ENCODE measurements around the gene REG3A. TPM values are rescaled to one million over a fixed set of nuclear protein-coding genes. Genes with fewer than 3 reads are reported as not detected.

The REG3A gene
- total and polyA plus RNA-seq, 10 of the 15 experiments (the other 5 are each of a cell fraction or from before 2014, with no cell fraction given): 0.62 TPM; not detected in 9

- TF ChIP-seq PBX3 (IDR thresholded peaks at IDR 0.05; ENCODE audit: insufficient replicate concordance, low read depth, low read length) (no peak), BACH1 (IDR thresholded peaks at IDR 0.05; ENCODE audit: borderline replicate concordance) (no peak), RAD21 (IDR thresholded peaks at IDR 0.05; ENCODE audit: insufficient read depth, low read depth, low read length) (no peak), POLR2A (IDR thresholded peaks at IDR 0.05; ENCODE audit: low read depth, low read length) (no peak), MXI1 (IDR thresholded peaks at IDR 0.05; ENCODE audit: low read depth, low read length) (no peak), BMI1 (IDR thresholded peaks at IDR 0.05; ENCODE audit: borderline replicate concordance) (no peak), NR2C2 (IDR thresholded peaks at IDR 0.05; ENCODE audit: borderline replicate concordance, control insufficient read depth, insufficient read length, low read depth) (no peak), JUND (IDR thresholded peaks at IDR 0.05; ENCODE audit: low read depth, low read length) (no peak), STAT1 (conservative IDR thresholded peaks at IDR 0.05) (no peak), ESRRA (IDR thresholded peaks at IDR 0.05; ENCODE audit: low read length) (no peak)
Measured at GRCh38 chr2:79116997-79117928, 42.3 kb downstream of the REG3A start (continued).

DNA sequence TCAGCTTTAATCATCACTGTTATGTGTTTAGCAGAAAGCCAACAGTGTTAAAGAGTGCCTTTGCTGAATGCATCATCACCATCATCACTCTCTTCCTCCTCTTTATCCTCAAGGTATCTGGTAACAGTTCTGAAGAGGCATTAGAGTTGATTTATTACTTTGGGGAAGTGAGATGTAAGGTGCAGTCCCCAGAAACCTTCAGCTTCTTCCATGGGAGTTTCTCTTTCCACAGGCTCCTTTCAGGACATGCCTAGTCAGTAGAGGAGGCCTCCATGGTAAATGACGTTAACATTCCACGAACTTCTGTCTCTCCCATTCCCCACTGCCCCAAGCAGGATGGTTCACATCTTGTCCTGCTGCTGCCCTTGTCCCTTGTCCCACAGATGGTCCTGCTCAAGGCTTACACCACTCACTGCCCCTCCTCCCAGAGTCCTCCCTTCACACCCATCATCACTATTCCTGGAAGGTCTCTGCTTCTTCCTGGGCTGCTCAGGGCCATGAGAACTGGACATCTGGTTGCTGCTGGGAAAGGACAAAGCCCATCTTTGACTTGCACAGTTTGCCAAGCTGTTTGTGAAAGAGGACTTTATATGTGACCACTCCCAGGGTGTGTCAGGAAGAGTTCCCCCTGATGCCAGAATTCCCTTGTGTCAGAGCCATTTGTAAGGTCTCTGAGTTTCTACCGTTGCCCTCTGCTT lies 44.6 kb downstream of the REG3A start:
- Histone ChIP-seq H2AFZ (ENCODE audit: control insufficient read depth, low read depth, low read length) (no peak overlapping the region), H3K9me3 (replicated peaks; ENCODE audit: control insufficient read depth, insufficient read depth, low read length) (no peaks in the 10 kb centered on the region), H3K4me2 (ENCODE audit: control insufficient read depth, insufficient read depth) (no peak overlapping the region), H3K4me3 (no peak overlapping the region), H3K27me3 (replicated peaks in 1 of 2; ENCODE audit: control insufficient read depth in 2 of 2, insufficient read depth in 2 of 2, low read length in 1 of 2) (no peaks in the 10 kb centered on the region), H3K79me2 (ENCODE audit: control insufficient read depth, insufficient read depth, low read length) (no peaks in the 10 kb centered on the region), H4K20me1 (ENCODE audit: control insufficient read depth, insufficient read depth) (no peaks in the 10 kb centered on the region), H3K27ac (ENCODE audit: control insufficient read depth, insufficient read depth) (no peak overlapping the region), H3K4me1 (ENCODE audit: control insufficient read depth, insufficient read depth, low read length) (no peaks in the 10 kb centered on the region), H3K36me3 (ENCODE audit: control insufficient read depth in 2 of 2, insufficient read depth in 2 of 2, low read length in 1 of 2) (no peaks in the 10 kb centered on the region), H3K9ac (ENCODE audit: control insufficient read depth, insufficient read depth, low read length) (no peak overlapping the region)
- SMC1A ChIA-PET (ENCODE audit: uncharacterized antibody, unreplicated experiment): no interaction called here
- WGBS (ENCODE audit: insufficient coverage, insufficient replicate concordance, low lambda C conversion rate, missing lambda C conversion rate): 0% methylated on average over 3 of the region's 3 CpGs
- no peak for DNase-seq (ENCODE audit: low read depth, low spot score)
- ATAC-seq: no peak
- FAIRE-seq: no peak
- POLR2A ChIA-PET: no interaction called here
- in situ Hi-C loops (cut with MboI): no loop called here
- intact Hi-C loops (cut with micrococcal nuclease; ENCODE audit: unreplicated experiment): no loop called here
- RAD21 ChIA-PET (ENCODE audit: unreplicated experiment): no interaction called here
- CTCF ChIA-PET: interaction anchor here (1.0 kb wide), 1 partner anchor 73 kb away, joined by 3 read pairs; no protein-coding TSS in a partner anchor
- BruUV-seq (replicated peaks): no TSS peak
- TF ChIP-seq BHLHE40 (IDR thresholded peaks at IDR 0.05; ENCODE audit: borderline replicate concordance in 1 of 2, low read depth in 2 of 2, low read length in 1 of 2) (no peak), SRF (IDR thresholded peaks at IDR 0.05; ENCODE audit: low read depth in 2 of 2, low read length in 2 of 2) (no peak), ZSCAN29 (IDR thresholded peaks at IDR 0.05) (no peak), SIX5 (IDR thresholded peaks at IDR 0.05; ENCODE audit: low read depth, low read length, severe bottlenecking) (no peak), ZNF622 (IDR thresholded peaks at IDR 0.05) (no peak), MAX (IDR thresholded peaks at IDR 0.05; ENCODE audit: low read depth, low read length) (no peak), ZBTB33 (IDR thresholded peaks at IDR 0.05) (no peak), SP1 (IDR thresholded peaks at IDR 0.05; ENCODE audit: low read depth, low read length) (no peak)
